Adipose tissue (tissue), 3 donors: ENCODE data around the gene UQCRC2. TPM values are rescaled to one million over a fixed set of nuclear protein-coding genes. Genes with fewer than 3 reads are reported as not detected.
"Not testable (repeated sequence)": the region's sequence is repeated elsewhere in the genome, so short reads cannot be mapped to it uniquely, and the experiment has no call there.

Experiments used
- H3K27ac ChIP-seq: one replicate; pipeline ENCODE4 v1.5.1; 2013; ENCODE audit warnings: low read depth, low read length
- WGBS, 3 donors: extraction: QIAGEN DNeasy Blood & Tissue Kit; methylation state at CpG; one replicate each; pipeline ENCODE4 v1.1.7; 2013; 5-methylcytosine and 5-hydroxymethylcytosine counted together
- polyA plus RNA-seq, 3 donors: library from polyadenylated mRNA; stranded (reverse); fragments of 200-250 nt; gene quantifications; one replicate each; pipeline ENCODE4 v1.2.3, GENCODE V29; 2013
- donor health status: healthy with polysubstance abuse.
- donor health status: Bipolar disorder and iron deficiency.
- donor health status: healthy.

The UQCRC2 gene
- polyA plus RNA-seq, 3 donors = 93.8 to 219 (median 138) TPM

GRCh38 chr16:22004341-22004740, 51.2 kb downstream of the UQCRC2 start:
- no peak overlapping the region for H3K27ac ChIP-seq
- WGBS, 3 donors = 60 to 70% (median 65%) methylated on average over 3 of the region's 3 CpGs

- 84 to 96% (median 88%) methylated on average over 1 of the region's 1 CpG for WGBS, 3 donors
- H3K27ac ChIP-seq = no peak overlapping the region
These were observed 52.6 kb downstream of the UQCRC2 start for GRCh38 chr16:22005746-22006145.

GRCh38 chr16:22006636-22007035, 53.5 kb downstream of the UQCRC2 start:
- 70 to 74% (median 71%) methylated on average over 6 of the region's 6 CpGs for WGBS, 3 donors
- H3K27ac ChIP-seq = no peak overlapping the region

- H3K27ac ChIP-seq = no peak overlapping the region
- WGBS, 3 donors = 5 to 11% (median 8%) methylated on average over 8 of the region's 8 CpGs
These were observed 54.0 kb downstream of the UQCRC2 start for GRCh38 chr16:22007159-22007508.

GRCh38 chr16:22007509-22008214, 54.5 kb downstream of the UQCRC2 start, which contains the start of gene MOSMO:
MOSMO (plus strand) TSS chr16:22008111; CDS start chr16:22008302, 191 bp downstream.
- H3K27ac ChIP-seq = no peak within 1 kb of the TSS
- 0 to 1% (median 0%) methylated on average over 35 to 78 of the region's 78 CpGs for WGBS, 3 donors

GRCh38 chr16:22008215-22009059, 55.3 kb downstream of the UQCRC2 start:
- no peak overlapping the region for H3K27ac ChIP-seq
- WGBS, 3 donors = 1% methylated on average over 53 to 64 of the region's 65 CpGs

GRCh38 chr16:22010902-22011301, 57.7 kb downstream of the UQCRC2 start:
- WGBS, 3 donors = 53 to 84% (median 76%) methylated on average over 5 of the region's 5 CpGs

GRCh38 chr16:22012241-22012640, 59.1 kb downstream of the UQCRC2 start:
- H3K27ac ChIP-seq = no peak overlapping the region
- WGBS, 3 donors = 43 to 46% (median 44%) methylated on average over 2 of the region's 2 CpGs

More at GRCh38 chr16:22010902-22011301, 57.7 kb downstream of the UQCRC2 start:
- H3K27ac ChIP-seq = no peak overlapping the region

GRCh38 chr16:22013486-22013885, 60.3 kb downstream of the UQCRC2 start:
- whole genome bisulfite sequencing, 3 donors = 75 to 85% (median 84%) methylated on average over 4 of the region's 4 CpGs

GRCh38 chr16:22014271-22014873, 61.2 kb downstream of the UQCRC2 start:
- no peak overlapping the region for H3K27ac ChIP-seq
- WGBS, 3 donors = 77 to 90% (median 78%) methylated on average over 2 of the region's 2 CpGs

More at GRCh38 chr16:22013486-22013885, 60.3 kb downstream of the UQCRC2 start:
- no peak overlapping the region for H3K27ac ChIP-seq

GRCh38 chr16:22016927-22017326, 63.8 kb downstream of the UQCRC2 start:
- H3K27ac ChIP-seq = no peak overlapping the region
- 67 to 75% (median 74%) methylated on average over 4 of the region's 4 CpGs for WGBS, 3 donors

- 83 to 100% (median 94%) methylated on average over 1 of the region's 1 CpG for WGBS, 3 donors
- no peak overlapping the region for H3K27ac ChIP-seq
These were observed 65.4 kb downstream of the UQCRC2 start for GRCh38 chr16:22018559-22018958.

- WGBS, 3 donors = 83 to 93% (median 87%) methylated on average over 5 of the region's 5 CpGs
- H3K27ac ChIP-seq = no peak overlapping the region
These were observed 69.0 kb downstream of the UQCRC2 start for GRCh38 chr16:22022151-22022550.

- 91 to 98% (median 97%) methylated on average over 1 of the region's 1 CpG for WGBS, 3 donors
- no peak overlapping the region for H3K27ac ChIP-seq
These were observed 70.3 kb downstream of the UQCRC2 start for GRCh38 chr16:22023505-22023904.

GRCh38 chr16:22024785-22025184, 71.6 kb downstream of the UQCRC2 start:
- H3K27ac ChIP-seq = not testable (repeated sequence)
- 93 to 95% (median 95%) methylated on average over 4 of the region's 4 CpGs for WGBS, 3 donors

GRCh38 chr16:22027633-22028032, 74.5 kb downstream of the UQCRC2 start:
- WGBS, 3 donors = 50 to 69% (median 60%) methylated on average over 2 of the region's 2 CpGs
- H3K27ac ChIP-seq = no peak overlapping the region

GRCh38 chr16:22029632-22030031, 76.5 kb downstream of the UQCRC2 start:
- WGBS, 3 donors = 71 to 89% (median 86%) methylated on average over 4 of the region's 4 CpGs
- no peak overlapping the region for H3K27ac ChIP-seq

- no peak overlapping the region for H3K27ac ChIP-seq
- WGBS, 3 donors = 80 to 95% (median 92%) methylated on average over 6 of the region's 6 CpGs
These were observed 77.1 kb downstream of the UQCRC2 start for GRCh38 chr16:22030087-22030812.
